Measurements from ENCODE around the gene DISP2. TPM values are rescaled to one million over a fixed set of nuclear protein-coding genes. Genes with fewer than 3 reads are reported as not detected.

DISP2 gene
- total RNA-seq, 1 experiment from 2014 or later: 2.6 TPM

GRCh38 chr15:40331026-40331425 is 27.0 kb upstream of the DISP2 start:
- Histone ChIP-seq H3K4me1 (ENCODE audit: low read length) (peaks cover 12% of the 10 kb centered on the region), H3K79me2 (ENCODE audit: low read length) (no peaks in the 10 kb centered on the region), H3K27ac (ENCODE audit: low read length) (no peak overlapping the region), H3K36me3 (ENCODE audit: insufficient read depth, low read length) (no peaks in the 10 kb centered on the region), H4K20me1 (ENCODE audit: insufficient read depth, low read depth, low read length) (no peaks in the 10 kb centered on the region), H3K4me2 (ENCODE audit: low read depth, low read length, poor library complexity, severe bottlenecking) (no peak overlapping the region), H3K9me3 (ENCODE audit: low read length) (no peaks in the 10 kb centered on the region), H2AFZ (ENCODE audit: low read length) (no peak overlapping the region), H3K9ac (ENCODE audit: low read length) (no peak overlapping the region), H3K4me3 (ENCODE audit: low read length) (no peak overlapping the region), H3K27me3 (ENCODE audit: low read length) (no peaks in the 10 kb centered on the region), H3K9me2 (replicated peaks; ENCODE audit: insufficient read depth, low read length) (no peaks in the 10 kb centered on the region)
- no peak for DNase-seq

DNA sequence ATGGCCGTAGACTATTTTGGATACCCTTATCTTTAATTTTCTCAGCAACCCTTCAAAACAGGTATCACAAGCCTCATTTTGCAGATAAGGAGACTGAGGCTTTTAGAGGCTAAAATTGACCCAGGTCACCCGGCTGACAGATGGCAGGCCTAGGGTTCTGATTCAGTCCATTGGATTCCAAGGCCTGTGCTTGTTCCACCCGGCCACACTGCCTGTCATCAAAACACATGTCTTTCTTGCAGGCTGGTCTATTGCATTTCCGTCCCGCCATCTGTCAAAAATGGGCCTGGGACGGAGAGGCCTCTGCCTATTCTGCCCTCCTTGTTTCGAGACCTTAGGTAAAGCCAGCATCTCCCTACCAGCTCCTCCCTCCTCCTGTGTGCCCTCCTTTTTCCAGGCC is 26.4 kb upstream of the DISP2 start:
- no peaks in the 10 kb centered on the region for H4K20me1 ChIP-seq (ENCODE audit: insufficient read depth, low read depth, low read length)
- no peak overlapping the region for H3K9ac ChIP-seq (ENCODE audit: low read length)
- no peaks in the 10 kb centered on the region for H3K9me2 ChIP-seq (replicated peaks; ENCODE audit: insufficient read depth, low read length)
- DNase-seq: no peak
- H3K4me3 ChIP-seq (ENCODE audit: low read length): no peak overlapping the region
- no peak overlapping the region for H2AFZ ChIP-seq (ENCODE audit: low read length)
- no peaks in the 10 kb centered on the region for H3K9me3 ChIP-seq (ENCODE audit: low read length)
- H3K27ac ChIP-seq (ENCODE audit: low read length): no peak overlapping the region
- peaks cover 18% of the 10 kb centered on the region for H3K4me1 ChIP-seq (ENCODE audit: low read length)
- no peaks in the 10 kb centered on the region for H3K36me3 ChIP-seq (ENCODE audit: insufficient read depth, low read length)
- H3K27me3 ChIP-seq (ENCODE audit: low read length): no peaks in the 10 kb centered on the region
- no peak overlapping the region for H3K4me2 ChIP-seq (ENCODE audit: low read depth, low read length, poor library complexity, severe bottlenecking)
- no peaks in the 10 kb centered on the region for H3K79me2 ChIP-seq (ENCODE audit: low read length)

GRCh38 chr15:40332113-40332781 is 25.8 kb upstream of the DISP2 start:
- Histone ChIP-seq H3K27me3 (ENCODE audit: low read length) (no peaks in the 10 kb centered on the region), H3K4me2 (ENCODE audit: low read depth, low read length, poor library complexity, severe bottlenecking) (no peak overlapping the region), H3K27ac (ENCODE audit: low read length) (no peak overlapping the region)

DNA sequence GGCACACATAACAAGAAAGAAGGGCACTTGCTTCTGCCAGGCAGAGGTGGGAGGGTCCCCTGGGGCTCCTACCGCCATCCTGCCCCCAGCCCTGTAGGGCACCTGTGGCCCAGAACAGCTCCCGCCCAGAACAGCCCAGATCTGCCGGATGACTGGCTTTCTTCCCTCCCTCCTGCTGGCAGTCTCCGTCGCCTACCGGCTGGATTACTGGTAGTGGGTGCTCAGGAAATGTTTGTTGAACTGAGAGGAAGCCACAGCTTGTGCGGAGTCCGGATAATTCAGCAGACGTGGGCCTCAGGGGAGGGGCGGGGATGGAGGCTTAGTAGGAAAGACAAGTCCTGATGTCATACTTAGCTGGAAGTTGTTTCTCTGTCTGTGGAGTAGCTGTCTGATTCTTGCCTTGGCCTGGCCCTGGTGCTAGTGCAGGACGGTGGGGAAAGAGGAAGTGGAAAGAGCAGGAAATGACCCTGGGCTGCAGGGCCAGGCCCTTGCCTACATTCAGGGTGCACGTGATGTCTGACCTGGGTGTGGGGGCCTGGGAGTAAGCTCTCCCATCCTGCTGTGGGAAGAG is 24.0 kb upstream of the DISP2 start:
- Histone ChIP-seq H3K36me3 (ENCODE audit: insufficient read depth, low read length) (no peaks in the 10 kb centered on the region), H3K4me3 (ENCODE audit: low read length) (no peak overlapping the region), H3K4me1 (ENCODE audit: low read length) (peaks cover 27% of the 10 kb centered on the region), H3K9me3 (ENCODE audit: low read length) (no peaks in the 10 kb centered on the region), H3K9ac (ENCODE audit: low read length) (peak overlapping the region; percentile 16; the same call in 1 of the 2 replicates), H2AFZ (ENCODE audit: low read length) (no peak overlapping the region), H3K27me3 (ENCODE audit: low read length) (no peaks in the 10 kb centered on the region), H3K79me2 (ENCODE audit: low read length) (no peaks in the 10 kb centered on the region), H4K20me1 (ENCODE audit: insufficient read depth, low read depth, low read length) (no peaks in the 10 kb centered on the region), H3K27ac (ENCODE audit: low read length) (no peak overlapping the region), H3K9me2 (replicated peaks; ENCODE audit: insufficient read depth, low read length) (no peaks in the 10 kb centered on the region), H3K4me2 (ENCODE audit: low read depth, low read length, poor library complexity, severe bottlenecking) (peak overlapping the region; percentile 13)
- no peak for DNase-seq

More at GRCh38 chr15:40332113-40332781, 25.8 kb upstream of the DISP2 start:
- Histone ChIP-seq H3K9ac (ENCODE audit: low read length) (no peak overlapping the region), H3K4me1 (ENCODE audit: low read length) (peaks cover 23% of the 10 kb centered on the region), H3K4me3 (ENCODE audit: low read length) (no peak overlapping the region), H3K36me3 (ENCODE audit: insufficient read depth, low read length) (no peaks in the 10 kb centered on the region), H3K9me2 (replicated peaks; ENCODE audit: insufficient read depth, low read length) (no peaks in the 10 kb centered on the region), H3K79me2 (ENCODE audit: low read length) (no peaks in the 10 kb centered on the region), H4K20me1 (ENCODE audit: insufficient read depth, low read depth, low read length) (no peaks in the 10 kb centered on the region), H2AFZ (ENCODE audit: low read length) (no peak overlapping the region), H3K9me3 (ENCODE audit: low read length) (no peaks in the 10 kb centered on the region)
- no peak for DNase-seq

DNA sequence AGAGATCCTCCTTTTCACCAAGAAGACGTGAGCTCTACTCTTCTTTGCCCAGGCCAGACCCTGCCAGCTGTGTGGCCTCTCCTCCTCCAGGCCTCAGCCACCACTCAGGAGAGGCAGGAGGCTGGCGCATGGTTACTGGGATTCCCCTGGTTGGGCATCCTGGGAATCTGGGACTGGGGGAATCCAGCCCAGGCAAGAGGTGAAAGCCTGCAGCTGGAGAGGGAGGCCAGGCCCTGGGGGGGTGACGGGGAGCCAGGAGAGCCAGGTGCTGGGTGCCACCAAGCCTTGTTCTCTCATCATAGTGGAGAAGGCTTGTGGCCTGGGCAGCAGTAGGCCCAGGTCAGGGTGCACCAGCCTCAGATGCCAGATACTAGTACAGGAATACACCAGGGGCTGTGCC is 23.5 kb upstream of the DISP2 start:
- Histone ChIP-seq H3K4me2 (ENCODE audit: low read depth, low read length, poor library complexity, severe bottlenecking) (peak overlapping the region; percentile 13), H3K9ac (ENCODE audit: low read length) (no peak overlapping the region), H3K9me2 (replicated peaks; ENCODE audit: insufficient read depth, low read length) (no peaks in the 10 kb centered on the region), H3K9me3 (ENCODE audit: low read length) (no peaks in the 10 kb centered on the region), H3K79me2 (ENCODE audit: low read length) (no peaks in the 10 kb centered on the region), H4K20me1 (ENCODE audit: insufficient read depth, low read depth, low read length) (no peaks in the 10 kb centered on the region), H2AFZ (ENCODE audit: low read length) (no peak overlapping the region), H3K4me1 (ENCODE audit: low read length) (peaks cover 27% of the 10 kb centered on the region), H3K27ac (ENCODE audit: low read length) (no peak overlapping the region), H3K4me3 (ENCODE audit: low read length) (no peak overlapping the region), H3K27me3 (ENCODE audit: low read length) (no peaks in the 10 kb centered on the region), H3K36me3 (ENCODE audit: insufficient read depth, low read length) (no peaks in the 10 kb centered on the region)
- DNase-seq: no peak

DNA sequence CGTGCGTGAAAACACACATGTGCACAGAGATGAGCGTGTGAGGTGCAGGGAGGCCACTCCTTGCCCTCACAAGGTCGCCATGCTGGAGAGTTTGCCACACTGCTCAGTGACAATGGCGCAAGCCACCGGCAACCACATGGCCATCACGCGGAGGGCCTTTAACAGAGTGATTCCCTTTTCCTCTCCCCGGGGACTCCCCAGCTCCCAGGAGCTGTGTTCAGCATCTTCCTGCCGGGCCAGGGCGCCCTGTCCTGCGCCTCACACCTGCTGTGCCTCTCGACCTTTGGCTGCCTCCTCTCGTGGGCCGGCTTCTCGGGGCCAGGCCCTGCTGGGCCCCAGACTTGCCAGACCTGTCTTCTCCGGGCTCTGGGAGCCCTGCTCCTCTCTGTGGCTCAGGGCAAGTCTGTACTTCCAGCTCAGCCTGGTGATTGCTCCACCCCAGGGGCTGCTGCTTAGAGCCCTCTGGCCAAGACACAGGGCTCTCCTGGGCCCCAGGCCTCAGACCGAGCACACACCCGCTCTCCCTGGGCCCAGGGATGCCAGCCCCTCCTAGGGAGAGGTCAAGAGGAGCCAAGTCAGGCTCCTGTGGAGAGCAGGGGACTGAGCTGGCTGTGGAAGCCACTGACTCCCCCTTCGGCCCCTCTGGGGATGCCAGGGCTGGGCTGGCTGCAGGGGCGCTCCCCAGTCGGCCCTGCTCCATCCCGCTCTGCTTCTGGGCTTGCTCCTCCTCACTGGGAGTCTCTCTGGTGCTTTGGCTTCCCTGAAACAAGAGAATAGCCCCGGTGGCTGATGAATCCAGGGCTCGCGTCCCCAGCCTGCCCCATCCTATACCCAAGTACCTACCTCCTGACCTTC is 22.9 kb upstream of the DISP2 start:
- no peaks in the 10 kb centered on the region for H3K36me3 ChIP-seq (ENCODE audit: insufficient read depth, low read length)
- no peaks in the 10 kb centered on the region for H3K9me2 ChIP-seq (replicated peaks; ENCODE audit: insufficient read depth, low read length)
- H3K4me1 ChIP-seq (ENCODE audit: low read length): peaks cover 27% of the 10 kb centered on the region
- H3K4me2 ChIP-seq (ENCODE audit: low read depth, low read length, poor library complexity, severe bottlenecking): no peak overlapping the region
- no peak overlapping the region for H2AFZ ChIP-seq (ENCODE audit: low read length)
- H3K79me2 ChIP-seq (ENCODE audit: low read length): no peaks in the 10 kb centered on the region
- H4K20me1 ChIP-seq (ENCODE audit: insufficient read depth, low read depth, low read length): no peaks in the 10 kb centered on the region
- no peaks in the 10 kb centered on the region for H3K27me3 ChIP-seq (ENCODE audit: low read length)
- H3K9ac ChIP-seq (ENCODE audit: low read length): no peak overlapping the region
- H3K9me3 ChIP-seq (ENCODE audit: low read length): no peaks in the 10 kb centered on the region
- H3K4me3 ChIP-seq (ENCODE audit: low read length): no peak overlapping the region
- DNase-seq: no peak
- H3K27ac ChIP-seq (ENCODE audit: low read length): no peak overlapping the region

DNA sequence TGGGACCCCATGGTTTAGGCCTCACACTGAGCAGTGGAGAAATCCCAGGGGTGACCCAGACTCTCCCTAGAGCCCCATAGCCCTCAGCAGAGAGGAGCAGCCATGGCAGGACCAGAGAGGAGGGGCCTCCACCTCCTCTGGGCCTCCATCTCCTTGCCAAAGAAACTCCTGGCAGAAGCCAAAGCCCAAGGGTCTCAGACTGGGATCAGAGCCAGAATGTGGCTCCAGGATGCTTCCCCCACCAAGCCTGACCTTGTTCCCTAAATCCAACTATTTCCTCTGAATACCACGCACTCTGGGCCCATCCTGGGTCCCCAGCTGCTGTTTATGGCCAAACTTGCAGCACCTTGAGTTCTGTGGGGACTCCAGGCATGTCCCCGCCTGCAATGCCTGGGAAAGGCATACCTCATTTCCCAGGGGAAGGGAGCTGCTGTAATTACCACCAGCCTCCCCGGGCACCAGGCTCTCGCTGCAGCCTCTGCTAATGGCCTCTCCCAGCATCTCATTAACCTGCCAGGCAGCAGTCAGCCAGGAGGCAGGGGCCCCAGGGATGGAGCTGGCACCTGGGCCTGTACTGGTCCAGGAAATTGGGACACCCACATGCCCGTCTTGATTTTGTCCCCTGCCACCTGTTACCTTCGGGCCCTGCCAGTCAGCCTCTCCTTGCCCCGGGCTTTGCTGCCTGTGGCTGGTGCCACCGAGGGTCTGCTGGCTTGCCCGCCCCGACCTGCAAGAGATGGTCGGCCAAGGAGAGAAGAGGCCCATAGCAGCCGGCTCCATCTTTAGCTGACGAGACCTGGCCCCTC is 21.9 kb upstream of the DISP2 start:
- peak overlapping the region; percentile 47; the same call in 1 of the 2 replicates for H3K4me3 ChIP-seq (ENCODE audit: low read length)
- H3K27ac ChIP-seq (ENCODE audit: low read length): no peak overlapping the region
- H3K36me3 ChIP-seq (ENCODE audit: insufficient read depth, low read length): no peaks in the 10 kb centered on the region
- peak overlapping the region; percentile 89 for H2AFZ ChIP-seq (ENCODE audit: low read length)
- no peaks in the 10 kb centered on the region for H3K27me3 ChIP-seq (ENCODE audit: low read length)
- DNase-seq: no peak
- peak overlapping the region; percentile 55 for H3K9ac ChIP-seq (ENCODE audit: low read length)
- no peaks in the 10 kb centered on the region for H3K79me2 ChIP-seq (ENCODE audit: low read length)
- H3K4me1 ChIP-seq (ENCODE audit: low read length): peaks cover 27% of the 10 kb centered on the region
- H4K20me1 ChIP-seq (ENCODE audit: insufficient read depth, low read depth, low read length): no peaks in the 10 kb centered on the region
- no peaks in the 10 kb centered on the region for H3K9me3 ChIP-seq (ENCODE audit: low read length)
- peak overlapping the region; percentile 55 for H3K4me2 ChIP-seq (ENCODE audit: low read depth, low read length, poor library complexity, severe bottlenecking)
- no peaks in the 10 kb centered on the region for H3K9me2 ChIP-seq (replicated peaks; ENCODE audit: insufficient read depth, low read length)
